SHP77 (cell line): ENCODE measurements around the gene NUP210.
A peak's percentile ranks its signal among the peaks of the same experiment; 100 is the strongest.
"Not testable (repeated sequence)": the region's sequence is repeated elsewhere in the genome, so short reads cannot be mapped to it uniquely, and the experiment has no call there.

Experiments
- DNase-seq, 2 experiments: peaks; one replicate each; lab custom pipeline; 2025; lab: John Stamatoyannopoulos, UW

Gene NUP210

GRCh38 chr3:13406190-13406589, 13.9 kb downstream of the NUP210 start:
- DNase-seq: no peak

- DNase-seq: no peak
Measured at GRCh38 chr3:13405614-13406013, 14.5 kb downstream of the NUP210 start.

- DNase-seq: no peak
Measured at GRCh38 chr3:13404626-13405452, 15.3 kb downstream of the NUP210 start.

- DNase-seq: no peak
Measured at GRCh38 chr3:13403847-13404246, 16.3 kb downstream of the NUP210 start.

- no peak for DNase-seq
Measured at GRCh38 chr3:13403213-13403819, 16.8 kb downstream of the NUP210 start.

- peak in 1 of 2 experiments; percentile 20 for DNase-seq
Measured at GRCh38 chr3:13401149-13401548, 19.0 kb downstream of the NUP210 start.

- no peak for DNase-seq
Measured at GRCh38 chr3:13400114-13400673, 19.9 kb downstream of the NUP210 start.

- no peak for DNase-seq
Measured at GRCh38 chr3:13399603-13400002, 20.5 kb downstream of the NUP210 start.

- DNase-seq: no peak
Measured at GRCh38 chr3:13397316-13397715, 22.8 kb downstream of the NUP210 start.

- DNase-seq: no peak
Measured at GRCh38 chr3:13394363-13394762, 25.8 kb downstream of the NUP210 start.

GRCh38 chr3:13393427-13394360, 26.4 kb downstream of the NUP210 start:
- DNase-seq: no peak

- no peak for DNase-seq
Measured at GRCh38 chr3:13391308-13391707, 28.8 kb downstream of the NUP210 start.

- DNase-seq: no peak
Measured at GRCh38 chr3:13389378-13389777, 30.7 kb downstream of the NUP210 start.

GRCh38 chr3:13388816-13389215, 31.3 kb downstream of the NUP210 start:
- no peak for DNase-seq

- no peak for DNase-seq
Measured at GRCh38 chr3:13385373-13385965, 34.7 kb downstream of the NUP210 start.

- DNase-seq: no peak
Measured at GRCh38 chr3:13380971-13381370, 39.2 kb downstream of the NUP210 start.

- DNase-seq: no peak
Measured at GRCh38 chr3:13379201-13379830, 40.8 kb downstream of the NUP210 start.

- DNase-seq: no peak
Measured at GRCh38 chr3:13378155-13378554, 42.0 kb downstream of the NUP210 start.

- not testable (repeated sequence) for DNase-seq
Measured at GRCh38 chr3:13377741-13378140, 42.4 kb downstream of the NUP210 start.

- DNase-seq: no peak
Measured at GRCh38 chr3:13377021-13377420, 43.1 kb downstream of the NUP210 start.

- DNase-seq: no peak
Measured at GRCh38 chr3:13376091-13376490, 44.0 kb downstream of the NUP210 start.
